Activated naive CD4-positive, alpha-beta T cell treated with anti-CD3 and anti-CD28 coated beads, Interleukin-2, amount 50 U/mL, for 16 hours (primary cell): ENCODE data around the gene CASTOR2.
"Not testable (repeated sequence)": the region's sequence is repeated elsewhere in the genome, so short reads cannot be mapped to it uniquely, and the experiment has no call there.

Source experiments
- DNase-seq: peaks from one replicate; pipeline ENCODE4 v3.0.0-alpha.2; 2020

The CASTOR2 gene

DNA sequence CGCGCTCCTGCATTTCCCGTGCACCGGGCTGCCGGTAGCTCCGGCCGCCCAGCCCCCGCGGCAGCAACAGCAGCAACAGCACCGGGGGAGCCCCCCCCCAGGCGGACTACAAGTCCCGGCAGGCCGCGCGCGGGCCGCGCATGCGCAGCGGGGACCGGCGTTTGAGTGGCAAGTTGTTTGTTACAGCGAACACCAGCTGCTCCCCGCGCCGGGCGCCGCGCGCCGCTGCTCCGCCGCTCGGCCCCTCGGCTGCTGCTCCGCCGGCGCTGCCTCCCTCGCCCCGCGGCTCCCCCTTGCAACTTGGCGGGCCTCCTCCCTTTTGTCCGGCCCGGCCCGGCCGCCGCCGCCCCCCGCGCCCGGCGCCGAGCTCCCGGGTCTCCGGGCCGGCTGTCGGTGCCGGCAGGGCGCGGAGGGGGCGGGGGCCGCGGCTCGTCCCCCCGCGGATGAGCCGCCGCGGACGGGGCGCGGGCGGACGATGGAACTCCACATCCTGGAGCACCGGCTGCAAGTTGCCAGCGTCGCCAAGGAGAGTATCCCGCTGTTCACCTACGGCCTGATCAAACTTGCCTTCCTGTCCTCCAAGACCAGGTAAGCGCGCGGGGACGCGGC, at the start of gene CASTOR2:
Gene CASTOR2, plus strand, starts transcription at position 195 of the 609 bp plus-strand sequence. Its CDS starts 281 bp downstream, at position 476.
- DNase-seq, result peak; percentile 78

- not testable (repeated sequence) for DNase-seq
These were observed 42.1 kb upstream of the CASTOR2 start for GRCh38 chr7:74922321-74922890.

DNA sequence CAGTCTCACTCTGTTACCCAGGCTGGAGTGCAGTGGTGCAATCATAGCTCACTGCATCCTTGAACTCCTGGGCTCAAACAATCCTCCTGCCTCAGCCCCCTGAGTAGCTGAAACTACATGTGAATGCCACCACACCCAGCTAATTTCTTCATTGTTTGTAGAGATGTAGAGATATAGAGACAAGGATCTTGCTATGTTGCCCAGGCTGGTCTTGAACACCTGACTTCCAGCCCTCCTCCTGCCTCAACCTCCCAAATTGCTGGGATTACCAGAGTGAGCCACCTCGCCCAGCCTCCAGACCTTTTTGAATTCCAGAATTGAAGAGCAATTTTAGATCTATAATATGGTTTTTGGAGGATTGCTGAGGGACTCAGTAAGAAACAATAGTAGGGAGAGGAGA, 40.9 kb upstream of the CASTOR2 start:
- DNase-seq, result not testable (repeated sequence)

DNA sequence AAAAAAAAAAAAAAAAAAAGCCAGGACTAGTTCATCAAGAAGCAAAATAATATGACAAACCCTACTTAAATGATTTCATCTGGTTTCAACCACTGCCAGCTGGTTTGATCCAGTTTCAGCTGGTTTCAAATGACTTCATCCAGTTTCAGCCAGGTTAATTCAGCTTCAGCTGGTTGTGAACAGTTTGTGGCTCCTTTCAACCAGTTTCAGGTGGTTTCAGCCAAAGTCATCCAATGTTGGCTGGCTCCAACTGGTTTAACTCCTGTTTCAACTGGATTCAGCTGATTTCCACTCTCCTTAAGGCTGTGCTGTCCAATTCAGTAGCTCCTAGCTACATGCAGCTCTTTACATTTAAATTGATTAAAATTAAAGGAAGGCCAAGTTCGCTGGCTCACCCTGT, 37.5 kb upstream of the CASTOR2 start:
- not testable (repeated sequence) for DNase-seq

- DNase-seq, result not testable (repeated sequence)
These were observed 32.8 kb upstream of the CASTOR2 start for GRCh38 chr7:74931563-74932328.

DNA sequence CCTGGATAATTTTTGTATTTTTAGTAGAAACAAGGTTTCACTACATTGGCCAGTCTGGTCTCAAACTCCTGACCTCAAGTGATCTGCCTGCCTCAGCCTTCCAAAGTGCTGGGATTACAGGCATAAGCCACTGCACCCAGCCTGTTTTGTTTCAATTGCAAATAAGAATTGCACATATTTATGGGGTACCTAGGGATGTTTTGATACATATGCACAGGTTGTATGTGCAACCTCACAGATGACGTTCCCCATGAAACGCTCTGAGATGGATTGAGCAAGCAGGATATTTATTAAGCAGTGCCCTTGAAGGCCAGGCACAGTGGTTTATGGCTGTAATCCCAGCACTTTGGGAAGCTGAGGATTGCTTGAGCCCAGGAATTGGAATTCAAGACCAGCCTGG, 25.1 kb upstream of the CASTOR2 start:
- not testable (repeated sequence) for DNase-seq

GRCh38 chr7:74941302-74942069, 23.0 kb upstream of the CASTOR2 start:
- not testable (repeated sequence) for DNase-seq

- DNase-seq, result not testable (repeated sequence)
These were observed 20.6 kb upstream of the CASTOR2 start for GRCh38 chr7:74943923-74944322.

DNA sequence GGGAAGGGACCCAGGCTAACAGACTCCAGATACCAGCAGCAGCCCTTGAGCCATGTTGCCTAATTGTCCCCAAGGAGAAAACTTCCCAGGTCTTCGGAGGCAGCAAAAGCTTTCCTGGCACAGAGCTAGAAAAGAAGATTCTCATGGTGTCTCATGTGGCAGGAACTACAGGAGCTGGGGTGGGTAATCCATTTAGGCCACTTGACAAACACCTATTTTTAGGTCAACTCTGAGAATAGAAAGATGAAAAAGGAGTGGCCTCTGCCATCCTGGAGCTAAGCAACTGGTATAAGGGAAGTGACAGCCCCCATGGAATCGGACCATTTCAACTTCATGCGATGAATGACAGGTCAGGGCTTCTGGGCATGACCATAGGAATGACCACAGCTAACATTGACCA, 16.8 kb upstream of the CASTOR2 start:
- not testable (repeated sequence) for DNase-seq

- not testable (repeated sequence) for DNase-seq
These were observed 10.7 kb upstream of the CASTOR2 start for GRCh38 chr7:74953774-74954173.

DNA sequence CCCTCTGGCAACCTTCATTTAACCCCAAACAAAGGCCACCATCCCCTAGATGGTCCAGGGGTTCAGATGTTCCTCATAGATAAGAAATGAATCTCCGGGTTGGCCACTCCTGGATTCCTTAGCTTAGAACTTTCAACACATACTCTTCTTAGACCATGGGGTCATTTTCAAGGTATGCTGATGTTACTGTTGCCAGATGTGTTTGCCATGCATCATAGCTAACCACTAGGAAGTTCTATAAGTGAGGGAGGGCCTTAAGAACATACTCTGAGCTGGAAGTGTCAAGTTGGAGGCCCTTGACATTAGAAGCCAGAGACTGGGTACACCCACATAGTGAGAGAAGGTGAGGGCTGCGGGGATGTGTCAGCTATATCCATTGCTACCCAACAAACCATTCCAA, 6.2 kb upstream of the CASTOR2 start:
- not testable (repeated sequence) for DNase-seq

GRCh38 chr7:74963704-74964510, 598 bp upstream of the CASTOR2 start:
- not testable (repeated sequence) for DNase-seq

- not testable (repeated sequence) for DNase-seq
These were observed 1.8 kb downstream of the CASTOR2 start for GRCh38 chr7:74966208-74966854.

- DNase-seq, result not testable (repeated sequence)
These were observed 2.4 kb downstream of the CASTOR2 start for GRCh38 chr7:74966909-74967308.

DNA sequence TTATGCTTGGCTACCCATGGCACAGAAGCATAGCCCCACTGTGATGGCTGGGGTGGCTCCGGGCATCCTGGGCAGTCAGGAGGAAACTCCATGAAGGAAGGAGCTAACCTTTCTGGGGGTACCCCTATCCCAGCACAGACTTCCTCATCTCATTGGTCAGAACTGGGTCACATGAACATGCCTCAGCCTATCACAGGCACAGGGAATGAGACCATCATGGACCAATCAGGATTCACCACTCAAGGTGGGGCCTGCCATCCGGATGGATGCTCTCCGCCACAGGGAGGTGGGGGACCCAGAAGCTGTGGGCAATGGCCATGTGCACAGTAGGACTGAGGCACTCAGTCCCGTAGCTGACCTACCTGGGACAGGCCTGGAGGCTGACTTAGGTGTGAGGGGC, 6.9 kb downstream of the CASTOR2 start:
- not testable (repeated sequence) for DNase-seq

DNA sequence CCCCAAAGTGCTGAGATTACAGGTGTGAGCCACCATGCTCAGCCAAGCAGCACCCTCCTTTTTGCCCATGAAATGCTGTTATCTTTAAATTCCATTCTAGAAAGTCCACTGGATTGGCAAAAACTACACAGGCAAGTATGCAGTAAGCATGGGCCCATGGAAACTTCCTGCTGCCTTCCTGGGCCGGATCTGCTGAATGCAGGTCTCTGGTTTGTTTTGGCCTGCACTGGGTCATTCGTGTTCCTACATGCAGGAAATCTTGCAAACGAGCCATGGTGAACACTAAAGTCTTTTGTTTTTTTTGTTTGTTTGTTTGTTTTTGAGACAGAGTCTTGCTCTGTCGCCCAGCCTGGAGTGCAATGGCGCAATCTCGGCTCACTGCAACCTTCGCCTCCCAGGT, 7.9 kb downstream of the CASTOR2 start:
- not testable (repeated sequence) for DNase-seq

GRCh38 chr7:74975959-74976358, 11.5 kb downstream of the CASTOR2 start:
- DNase-seq, result not testable (repeated sequence)

DNA sequence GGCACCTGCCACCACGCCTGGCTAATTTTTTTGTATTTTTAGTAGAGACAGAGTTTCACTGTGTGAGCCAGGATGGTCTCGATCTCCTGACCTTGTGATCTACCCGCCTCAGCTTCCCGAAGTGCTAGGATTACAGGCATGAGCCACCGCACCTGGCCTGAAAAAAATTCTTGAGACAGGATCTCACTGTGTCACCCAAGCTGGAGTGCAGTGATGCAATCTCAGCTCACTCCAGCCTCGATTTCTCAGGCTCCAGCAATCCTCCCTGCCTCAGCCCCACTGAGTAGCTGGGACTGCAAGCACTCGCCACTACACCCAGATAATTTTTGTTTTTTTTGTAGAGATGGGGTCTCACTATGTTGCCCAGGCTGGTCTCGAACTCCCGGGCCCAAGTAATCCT, 13.0 kb downstream of the CASTOR2 start:
- DNase-seq, result not testable (repeated sequence)

DNA sequence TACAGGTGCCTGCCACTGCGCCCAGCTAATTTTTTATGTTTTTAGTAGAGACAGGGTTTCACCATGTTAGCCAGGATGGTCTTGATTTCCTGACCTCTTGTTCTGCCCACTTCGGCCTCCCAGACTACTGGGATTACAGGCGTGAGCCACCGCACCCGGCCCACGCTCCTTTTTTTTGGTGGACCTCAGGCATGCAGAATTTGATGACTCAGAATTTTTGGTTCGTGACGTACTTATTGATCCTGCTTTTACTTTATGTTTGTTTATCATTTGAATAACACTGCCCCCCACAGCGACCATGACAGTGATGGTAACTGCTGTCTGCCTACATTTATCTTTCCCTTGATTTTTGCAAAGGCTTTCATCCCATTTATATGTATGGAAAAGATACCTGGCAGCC, 23.9 kb downstream of the CASTOR2 start:
- DNase-seq, result not testable (repeated sequence)

- DNase-seq, result no peak
These were observed 28.6 kb downstream of the CASTOR2 start for GRCh38 chr7:74993121-74993520.

DNA sequence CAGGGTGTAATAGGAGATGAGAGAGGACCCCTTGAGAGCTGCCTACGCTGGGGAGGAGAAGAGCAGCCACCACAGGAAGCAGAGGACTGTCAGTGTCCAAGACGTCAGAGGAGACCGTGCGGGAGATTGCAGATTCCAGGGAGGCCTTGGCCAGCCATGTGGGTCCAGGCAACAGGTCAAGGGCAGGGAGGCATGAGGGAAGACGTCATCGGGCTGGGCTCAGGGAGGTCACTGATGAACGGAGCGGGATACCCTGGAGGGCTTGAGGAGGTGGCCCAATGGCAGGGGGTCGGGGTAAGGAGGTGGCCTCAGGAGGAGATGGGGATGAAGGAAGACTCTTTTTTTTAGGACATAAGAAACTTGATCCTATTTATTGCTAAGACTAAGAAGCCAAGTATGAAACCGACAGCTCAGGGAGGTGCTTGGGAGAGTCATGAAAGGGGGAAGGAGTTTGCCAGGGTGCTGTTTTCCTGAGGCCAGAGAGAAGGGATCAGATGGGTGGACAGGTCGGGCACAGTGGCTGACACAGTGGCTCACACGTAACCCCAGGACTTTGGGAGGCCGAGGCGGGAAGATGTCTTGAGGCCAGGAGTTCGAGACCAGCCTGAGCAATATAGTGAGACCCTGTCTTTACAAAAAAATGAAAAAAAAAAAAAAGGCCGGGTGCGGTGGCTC, 30.5 kb downstream of the CASTOR2 start:
- DNase-seq, result not testable (repeated sequence)
